Vagina (tissue), 2 donors: ENCODE results near the gene SGCD. TPM values are rescaled to one million over a fixed set of nuclear protein-coding genes. Genes with fewer than 3 reads are reported as not detected.
A peak's percentile ranks its signal among the peaks of the same experiment; 100 is the strongest.

Experiments
- DNase-seq, 2 donors: peaks; one replicate each; pipeline ENCODE4 v3.0.0-alpha.2; 2017; ENCODE audit errors: extremely low spot score in 2 of 2
- H3K27ac ChIP-seq: fragments of 200-600 bp; sonication (generic); one replicate; pipeline ENCODE4 v1.5.1; 2019
- H3K27me3 ChIP-seq: fragments of 200-600 bp; sonication (generic); one replicate; pipeline ENCODE4 v1.5.1; 2019
- H3K36me3 ChIP-seq, 2 donors: fragments of 200-600 bp; sonication (generic); one replicate each; pipeline ENCODE4 v1.5.1; 2017 to 2019
- H3K4me1 ChIP-seq: fragments of 200-600 bp; sonication (generic); one replicate; pipeline ENCODE4 v1.5.1; 2019
- H3K4me3 ChIP-seq, 2 donors: fragments of 200-600 bp; sonication (generic); 1 replicate in 1 of 2; 2 replicates in 1 of 2; pipeline ENCODE4 v1.5.1; 2016 to 2019
- H3K9me3 ChIP-seq: fragments of 200-600 bp; sonication (generic); one replicate; pipeline ENCODE4 v1.5.1; 2019
- POLR2A ChIP-seq, 2 donors: fragments of 450-650 bp; IDR thresholded peaks; one replicate each; pipeline ENCODE4 v1.6.1; 2017; ENCODE audit warnings: antibody characterized with exemption in 2 of 2, mild to moderate bottlenecking in 2 of 2, moderate library complexity in 2 of 2
- POLR2AphosphoS5 ChIP-seq, 2 donors: sonication (generic); formaldehyde crosslinking; IDR thresholded peaks; one replicate each; pipeline ENCODE4 v1.9.0; 2017; ENCODE audit warnings: antibody characterized with exemption in 2 of 2, mild to moderate bottlenecking in 2 of 2, low read depth in 1 of 2; ENCODE audit not compliant: insufficient read depth in 1 of 2
- intact Hi-C: fragments of 100-400 bp; cut with DNase I; formaldehyde crosslinking; loops from one replicate; pipeline ENCODE4 v1.15.1; 2023
- total RNA-seq: library from RNA; depleted of rRNA; stranded (reverse); fragments of >200 nt; gene quantifications from one replicate; pipeline ENCODE4 v1.2.3, GENCODE V29; 2016
- TF ChIP-seq, protein P1 (sequence below), 3 experiments: fragments of 450-650 bp in 2 of 3; fragments of 200-600 bp in 1 of 3; sonication (generic) in 1 of 3; IDR thresholded peaks; one replicate each; pipeline ENCODE4 v1.5.1; 2017 to 2019; ENCODE audit warnings: antibody characterized with exemption in 3 of 3, mild to moderate bottlenecking in 2 of 3, moderate library complexity in 2 of 3

Gene SGCD
- total RNA-seq, 1 donor from 2014 or later, result 6.9 TPM

GRCh38 chr5:156402387-156402921, 75.5 kb downstream of the SGCD start:
- Histone ChIP-seq H3K9me3 (no peaks in the 10 kb centered on the region), H3K27ac (no peak overlapping the region), H3K4me1 (no peaks in the 10 kb centered on the region), H3K4me3 (no peak overlapping the region), H3K27me3 (no peaks in the 10 kb centered on the region), H3K36me3 (no peaks in the 10 kb centered on the region)
- TF ChIP-seq, protein P1, sequence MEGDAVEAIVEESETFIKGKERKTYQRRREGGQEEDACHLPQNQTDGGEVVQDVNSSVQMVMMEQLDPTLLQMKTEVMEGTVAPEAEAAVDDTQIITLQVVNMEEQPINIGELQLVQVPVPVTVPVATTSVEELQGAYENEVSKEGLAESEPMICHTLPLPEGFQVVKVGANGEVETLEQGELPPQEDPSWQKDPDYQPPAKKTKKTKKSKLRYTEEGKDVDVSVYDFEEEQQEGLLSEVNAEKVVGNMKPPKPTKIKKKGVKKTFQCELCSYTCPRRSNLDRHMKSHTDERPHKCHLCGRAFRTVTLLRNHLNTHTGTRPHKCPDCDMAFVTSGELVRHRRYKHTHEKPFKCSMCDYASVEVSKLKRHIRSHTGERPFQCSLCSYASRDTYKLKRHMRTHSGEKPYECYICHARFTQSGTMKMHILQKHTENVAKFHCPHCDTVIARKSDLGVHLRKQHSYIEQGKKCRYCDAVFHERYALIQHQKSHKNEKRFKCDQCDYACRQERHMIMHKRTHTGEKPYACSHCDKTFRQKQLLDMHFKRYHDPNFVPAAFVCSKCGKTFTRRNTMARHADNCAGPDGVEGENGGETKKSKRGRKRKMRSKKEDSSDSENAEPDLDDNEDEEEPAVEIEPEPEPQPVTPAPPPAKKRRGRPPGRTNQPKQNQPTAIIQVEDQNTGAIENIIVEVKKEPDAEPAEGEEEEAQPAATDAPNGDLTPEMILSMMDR (IDR thresholded peaks at IDR 0.05), result no peak
- TF ChIP-seq POLR2A (IDR thresholded peaks at IDR 0.05) (no peak), POLR2AphosphoS5 (IDR thresholded peaks at IDR 0.05; ENCODE audit: insufficient read depth in 1 of 2, low read depth in 1 of 2) (no peak)
- intact Hi-C loops, result no loop called here
- DNase-seq, result no peak

DNA sequence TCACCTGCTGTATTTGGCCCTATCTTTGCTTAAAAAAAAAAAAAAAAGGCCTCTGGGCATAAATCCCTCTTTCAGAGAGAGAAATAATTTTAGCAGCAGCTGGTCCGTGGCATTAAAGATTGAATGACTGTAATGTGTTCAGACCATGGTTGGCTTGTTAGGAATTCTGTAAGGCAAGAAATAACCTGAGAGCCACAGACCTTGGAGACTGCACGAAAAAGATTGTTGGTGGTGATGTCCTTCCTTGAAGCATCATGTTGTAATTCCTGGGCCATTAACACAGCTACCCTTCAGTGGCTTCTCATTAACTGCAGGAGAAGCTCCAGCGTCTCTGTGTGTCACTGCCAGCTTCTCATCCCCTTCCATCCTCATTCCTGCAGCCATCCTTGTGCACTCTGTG, 79.0 kb downstream of the SGCD start:
- Histone ChIP-seq H3K36me3 (no peaks in the 10 kb centered on the region), H3K27me3 (no peaks in the 10 kb centered on the region), H3K9me3 (no peaks in the 10 kb centered on the region), H3K4me1 (peaks cover 7% of the 10 kb centered on the region), H3K4me3 (no peak overlapping the region), H3K27ac (no peak overlapping the region)
- TF ChIP-seq, protein P1 (IDR thresholded peaks at IDR 0.05), result no peak
- TF ChIP-seq POLR2A (IDR thresholded peaks at IDR 0.05) (no peak), POLR2AphosphoS5 (IDR thresholded peaks at IDR 0.05; ENCODE audit: insufficient read depth in 1 of 2, low read depth in 1 of 2) (no peak)
- intact Hi-C loops, result no loop called here
- DNase-seq, result no peak

- TF ChIP-seq, protein P1 (IDR thresholded peaks at IDR 0.05), result no peak
- TF ChIP-seq POLR2AphosphoS5 (IDR thresholded peaks at IDR 0.05; ENCODE audit: insufficient read depth in 1 of 2, low read depth in 1 of 2), result no peak
- TF ChIP-seq POLR2A (IDR thresholded peaks at IDR 0.05), result no peak
- no peak overlapping the region for H3K27ac ChIP-seq
- H3K27me3 ChIP-seq, result no peaks in the 10 kb centered on the region
- no peaks in the 10 kb centered on the region for H3K9me3 ChIP-seq
- H3K4me3 ChIP-seq, result no peak overlapping the region
- H3K36me3 ChIP-seq, result no peaks in the 10 kb centered on the region
- intact Hi-C loops, result no loop called here
- DNase-seq, result no peak
- H3K4me1 ChIP-seq, result peaks cover 8% of the 10 kb centered on the region
These were observed 80.3 kb downstream of the SGCD start for GRCh38 chr5:156407251-156407650.

- Histone ChIP-seq H3K4me1 (peaks cover 16% of the 10 kb centered on the region), H3K9me3 (no peaks in the 10 kb centered on the region), H3K4me3 (no peak overlapping the region), H3K36me3 (no peaks in the 10 kb centered on the region), H3K27ac (no peak overlapping the region), H3K27me3 (no peaks in the 10 kb centered on the region)
- intact Hi-C loops, result no loop called here
- DNase-seq, result no peak
- TF ChIP-seq, protein P1 (IDR thresholded peaks at IDR 0.05), result no peak
- TF ChIP-seq POLR2AphosphoS5 (IDR thresholded peaks at IDR 0.05; ENCODE audit: insufficient read depth in 1 of 2, low read depth in 1 of 2) (no peak), POLR2A (IDR thresholded peaks at IDR 0.05) (no peak)
These were observed 82.9 kb downstream of the SGCD start for GRCh38 chr5:156409834-156410233.

- no peak for DNase-seq
These were observed 84.2 kb downstream of the SGCD start for GRCh38 chr5:156411185-156411613.

More at GRCh38 chr5:156411185-156411613, 84.2 kb downstream of the SGCD start:
- Histone ChIP-seq H3K27me3 (no peaks in the 10 kb centered on the region), H3K4me3 (no peak overlapping the region), H3K4me1 (peaks cover 16% of the 10 kb centered on the region), H3K36me3 (no peaks in the 10 kb centered on the region), H3K9me3 (no peaks in the 10 kb centered on the region), H3K27ac (peak overlapping the region; percentile 36)
- TF ChIP-seq POLR2A (IDR thresholded peaks at IDR 0.05) (no peak), POLR2AphosphoS5 (IDR thresholded peaks at IDR 0.05; ENCODE audit: insufficient read depth in 1 of 2, low read depth in 1 of 2) (no peak)
- TF ChIP-seq, protein P1 (IDR thresholded peaks at IDR 0.05), result no peak
- intact Hi-C loops, result no loop called here
